DOHH2 (cell line): Measurements from ENCODE around the gene TGM6.
A peak's percentile ranks its signal among the peaks of the same experiment; 100 is the strongest.

Source experiments
- H3F3A ChIP-seq: fragments of 200-600 bp; sonication (generic), shearing (Covaris generic); 2 replicates; pipeline ENCODE4 v1.6.0; 2016; ENCODE audit warnings: antibody characterized with exemption, mild to moderate bottlenecking; ENCODE audit not compliant: control insufficient read depth, insufficient read depth
- H3K27ac ChIP-seq: fragments of 200-600 bp; sonication (generic); 2 replicates; pipeline ENCODE4 v1.5.1; 2014; ENCODE audit warnings: low read depth, mild to moderate bottlenecking, low read length, moderate library complexity
- H3K27me3 ChIP-seq: fragments of 200-600 bp; sonication (generic); 2 replicates; pipeline ENCODE4 v1.6.1; 2014; ENCODE audit warnings: mild to moderate bottlenecking, low read length, mixed read lengths; ENCODE audit not compliant: control insufficient read depth
- H3K36me3 ChIP-seq: fragments of 200-600 bp; sonication (generic); 2 replicates; pipeline ENCODE4 v1.6.1; 2014; ENCODE audit warnings: mild to moderate bottlenecking, low read length, moderate library complexity, mixed read lengths; ENCODE audit not compliant: control insufficient read depth
- H3K4me1 ChIP-seq: fragments of 200-600 bp; sonication (generic); 2 replicates; pipeline ENCODE4 v1.6.1; 2014; ENCODE audit warnings: mild to moderate bottlenecking, low read length, mixed read lengths; ENCODE audit not compliant: control insufficient read depth
- H3K4me2 ChIP-seq: fragments of 200-600 bp; sonication (generic); 2 replicates; pipeline ENCODE4 v1.6.0; 2014; ENCODE audit warnings: mild to moderate bottlenecking, low read length, moderate library complexity
- H3K4me3 ChIP-seq: fragments of 200-600 bp; sonication (generic); 2 replicates; pipeline ENCODE4 v1.5.1; 2014; ENCODE audit warnings: mild to moderate bottlenecking, low read length, mixed read lengths
- H3K79me2 ChIP-seq: fragments of 200-600 bp; sonication (generic); 2 replicates; pipeline ENCODE4 v1.6.1; 2014; ENCODE audit warnings: mild to moderate bottlenecking, low read length, mixed read lengths; ENCODE audit not compliant: control insufficient read depth
- H3K9me2 ChIP-seq: fragments of 200-600 bp; sonication (generic); replicated peaks from 2 replicates; pipeline ENCODE4 v1.6.1; 2014; ENCODE audit warnings: mild to moderate bottlenecking, low read length, mixed read lengths; ENCODE audit not compliant: control insufficient read depth
- H3K9me3 ChIP-seq: fragments of 200-600 bp; sonication (generic); 2 replicates; pipeline ENCODE4 v1.6.1; 2014; ENCODE audit warnings: antibody characterized with exemption, low read length, mixed read lengths; ENCODE audit not compliant: control insufficient read depth, insufficient read depth
- H4K20me1 ChIP-seq: fragments of 200-600 bp; sonication (generic); 2 replicates; pipeline ENCODE4 v1.6.0; 2014; ENCODE audit warnings: low read depth, mild to moderate bottlenecking, antibody characterized with exemption, low read length, moderate library complexity; ENCODE audit not compliant: control insufficient read depth, insufficient read depth
- EZH2phosphoT487 ChIP-seq: fragments of 200-600 bp; sonication (generic); IDR thresholded peaks from 2 replicates; pipeline ENCODE4 v1.6.1; 2017; ENCODE audit warnings: borderline replicate concordance, mild to moderate bottlenecking, antibody characterized with exemption, low read length, moderate library complexity, mixed read lengths
- TF ChIP-seq, protein P1 (sequence below): fragments of 200-600 bp; sonication (generic); IDR thresholded peaks from one replicate; pipeline ENCODE4 v1.5.1; 2014; ENCODE audit warnings: antibody characterized with exemption, mild to moderate bottlenecking, low read depth, low read length; ENCODE audit not compliant: poor library complexity, severe bottlenecking

The TGM6 gene

DNA sequence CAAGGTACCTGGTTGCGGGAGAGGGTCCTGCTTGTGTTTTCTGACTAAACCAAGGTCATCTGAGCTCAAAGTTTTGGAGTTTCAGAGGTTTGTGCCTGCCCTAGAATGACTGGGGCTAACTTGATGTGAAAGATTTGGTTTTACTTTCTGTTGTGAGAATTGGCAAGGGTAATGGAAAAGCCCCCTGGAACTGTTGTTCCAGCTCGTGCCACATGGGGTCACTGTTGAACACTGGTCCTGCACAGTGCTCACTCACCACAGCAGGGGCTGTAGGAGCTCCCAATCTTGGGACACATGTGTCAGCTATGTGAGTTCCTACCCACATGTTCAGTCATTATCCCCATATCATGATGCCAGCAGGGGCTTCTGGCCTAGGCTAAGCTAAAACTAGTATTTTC is 6.5 kb downstream of the TGM6 start:
- no peak overlapping the region for H3K4me2 ChIP-seq
- no peaks in the 10 kb centered on the region for H3K36me3 ChIP-seq
- no peaks in the 10 kb centered on the region for H3K9me2 ChIP-seq
- H3K27me3 ChIP-seq, result no peaks in the 10 kb centered on the region
- no peaks in the 10 kb centered on the region for H3F3A ChIP-seq
- TF ChIP-seq, protein P1, sequence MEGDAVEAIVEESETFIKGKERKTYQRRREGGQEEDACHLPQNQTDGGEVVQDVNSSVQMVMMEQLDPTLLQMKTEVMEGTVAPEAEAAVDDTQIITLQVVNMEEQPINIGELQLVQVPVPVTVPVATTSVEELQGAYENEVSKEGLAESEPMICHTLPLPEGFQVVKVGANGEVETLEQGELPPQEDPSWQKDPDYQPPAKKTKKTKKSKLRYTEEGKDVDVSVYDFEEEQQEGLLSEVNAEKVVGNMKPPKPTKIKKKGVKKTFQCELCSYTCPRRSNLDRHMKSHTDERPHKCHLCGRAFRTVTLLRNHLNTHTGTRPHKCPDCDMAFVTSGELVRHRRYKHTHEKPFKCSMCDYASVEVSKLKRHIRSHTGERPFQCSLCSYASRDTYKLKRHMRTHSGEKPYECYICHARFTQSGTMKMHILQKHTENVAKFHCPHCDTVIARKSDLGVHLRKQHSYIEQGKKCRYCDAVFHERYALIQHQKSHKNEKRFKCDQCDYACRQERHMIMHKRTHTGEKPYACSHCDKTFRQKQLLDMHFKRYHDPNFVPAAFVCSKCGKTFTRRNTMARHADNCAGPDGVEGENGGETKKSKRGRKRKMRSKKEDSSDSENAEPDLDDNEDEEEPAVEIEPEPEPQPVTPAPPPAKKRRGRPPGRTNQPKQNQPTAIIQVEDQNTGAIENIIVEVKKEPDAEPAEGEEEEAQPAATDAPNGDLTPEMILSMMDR, result peak; percentile 77
- TF ChIP-seq EZH2phosphoT487, result no peak
- peaks cover 10% of the 10 kb centered on the region for H3K9me3 ChIP-seq
- peaks cover 6% of the 10 kb centered on the region; the same call in 1 of the 2 replicates for H3K4me1 ChIP-seq
- H3K4me3 ChIP-seq, result no peak overlapping the region
- H3K79me2 ChIP-seq, result no peaks in the 10 kb centered on the region
- no peak overlapping the region for H3K27ac ChIP-seq
- no peaks in the 10 kb centered on the region for H4K20me1 ChIP-seq

DNA sequence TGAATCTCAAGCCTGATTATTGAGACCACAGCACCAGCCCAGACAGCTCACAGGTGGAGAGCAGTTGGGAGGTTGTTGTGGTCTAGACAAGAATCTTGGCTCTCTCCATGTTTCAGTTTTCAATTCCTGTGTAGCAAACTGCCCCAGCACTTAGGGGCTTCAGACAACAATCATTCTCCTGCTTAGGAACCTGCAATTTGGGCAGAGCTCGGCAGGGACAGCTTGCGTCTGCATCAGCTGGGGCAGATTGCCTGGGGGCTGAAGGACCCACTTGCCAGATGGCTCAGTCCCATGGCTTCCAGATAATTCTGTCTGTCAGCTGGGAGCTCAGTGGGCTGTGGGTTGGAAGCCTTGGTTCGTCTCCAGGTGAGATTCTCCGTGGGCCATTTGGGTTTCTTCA is 6.9 kb downstream of the TGM6 start:
- H4K20me1 ChIP-seq, result no peaks in the 10 kb centered on the region
- H3K36me3 ChIP-seq, result no peaks in the 10 kb centered on the region
- H3K27ac ChIP-seq, result no peak overlapping the region
- H3K4me2 ChIP-seq, result no peak overlapping the region
- H3F3A ChIP-seq, result no peaks in the 10 kb centered on the region
- H3K27me3 ChIP-seq, result no peaks in the 10 kb centered on the region
- H3K4me3 ChIP-seq, result no peak overlapping the region
- peaks cover 10% of the 10 kb centered on the region for H3K9me3 ChIP-seq
- H3K79me2 ChIP-seq, result no peaks in the 10 kb centered on the region
- H3K9me2 ChIP-seq, result no peaks in the 10 kb centered on the region
- TF ChIP-seq EZH2phosphoT487, result no peak
- TF ChIP-seq, protein P1, result no peak
- H3K4me1 ChIP-seq, result peaks cover 6% of the 10 kb centered on the region; the same call in 1 of the 2 replicates

DNA sequence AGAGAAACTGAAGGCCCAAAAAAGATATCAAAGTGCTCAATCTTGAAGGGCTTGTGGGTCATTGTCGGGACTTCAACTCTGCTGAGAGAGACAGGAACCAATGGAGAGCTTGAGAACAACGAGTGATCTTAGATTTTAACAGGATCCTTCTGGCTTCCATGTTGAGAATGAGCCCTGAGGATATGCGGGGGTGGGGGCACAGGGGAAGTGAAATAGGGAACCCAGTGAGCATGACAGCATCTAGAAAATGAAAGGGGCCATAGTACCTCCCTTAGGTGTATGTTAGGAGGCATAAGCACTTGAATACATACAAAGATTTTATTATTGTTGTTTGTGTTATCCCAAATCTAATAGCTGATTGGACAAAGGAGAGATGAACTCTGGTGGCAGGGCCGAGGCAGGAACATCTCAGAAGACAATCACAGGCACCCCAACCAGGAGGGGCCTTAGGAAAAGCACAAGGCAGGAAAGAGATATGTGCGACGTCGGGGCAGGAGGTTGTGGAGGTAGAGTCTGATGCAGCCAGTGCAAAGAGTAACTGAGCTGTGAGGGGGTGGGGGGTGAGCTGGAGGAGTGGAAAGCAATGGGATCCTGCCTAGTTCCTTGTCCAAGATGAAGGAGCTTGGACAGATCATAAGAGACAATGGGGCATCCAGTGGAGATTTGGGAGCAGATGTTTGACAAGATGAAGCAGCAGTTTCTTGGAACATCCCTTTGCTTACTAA is 10.4 kb downstream of the TGM6 start:
- no peaks in the 10 kb centered on the region for H3K9me2 ChIP-seq
- H3K4me3 ChIP-seq, result no peak overlapping the region
- H3K9me3 ChIP-seq, result peaks cover 10% of the 10 kb centered on the region
- no peaks in the 10 kb centered on the region for H3K36me3 ChIP-seq
- H3K4me2 ChIP-seq, result no peak overlapping the region
- H4K20me1 ChIP-seq, result no peaks in the 10 kb centered on the region
- TF ChIP-seq EZH2phosphoT487, result no peak
- TF ChIP-seq, protein P1, result no peak
- H3K27me3 ChIP-seq, result no peaks in the 10 kb centered on the region
- no peaks in the 10 kb centered on the region for H3K79me2 ChIP-seq
- H3K4me1 ChIP-seq, result peaks cover 6% of the 10 kb centered on the region; the same call in 1 of the 2 replicates
- H3F3A ChIP-seq, result no peaks in the 10 kb centered on the region
- no peak overlapping the region for H3K27ac ChIP-seq
